H4 (cell line): ENCODE results near the gene C19orf38. TPM values are rescaled to one million over a fixed set of nuclear protein-coding genes. Genes with fewer than 3 reads are reported as not detected.
"Not testable (repeated sequence)": the region's sequence is repeated elsewhere in the genome, so short reads cannot be mapped to it uniquely, and the experiment has no call there.

ENCODE experiments used
- DNase-seq: peaks from one replicate; pipeline ENCODE4 v3.0.0-alpha.2; 2015; ENCODE audit warnings: low spot score
- total RNA-seq: library from RNA; depleted of rRNA; stranded (reverse); fragments of >200 nt; shearing (Covaris generic); gene quantifications from 2 replicates; pipeline ENCODE4 v1.2.3, GENCODE V29; 2014

C19orf38 gene
- total RNA-seq, 1 experiment from 2014 or later, result not detected

DNA sequence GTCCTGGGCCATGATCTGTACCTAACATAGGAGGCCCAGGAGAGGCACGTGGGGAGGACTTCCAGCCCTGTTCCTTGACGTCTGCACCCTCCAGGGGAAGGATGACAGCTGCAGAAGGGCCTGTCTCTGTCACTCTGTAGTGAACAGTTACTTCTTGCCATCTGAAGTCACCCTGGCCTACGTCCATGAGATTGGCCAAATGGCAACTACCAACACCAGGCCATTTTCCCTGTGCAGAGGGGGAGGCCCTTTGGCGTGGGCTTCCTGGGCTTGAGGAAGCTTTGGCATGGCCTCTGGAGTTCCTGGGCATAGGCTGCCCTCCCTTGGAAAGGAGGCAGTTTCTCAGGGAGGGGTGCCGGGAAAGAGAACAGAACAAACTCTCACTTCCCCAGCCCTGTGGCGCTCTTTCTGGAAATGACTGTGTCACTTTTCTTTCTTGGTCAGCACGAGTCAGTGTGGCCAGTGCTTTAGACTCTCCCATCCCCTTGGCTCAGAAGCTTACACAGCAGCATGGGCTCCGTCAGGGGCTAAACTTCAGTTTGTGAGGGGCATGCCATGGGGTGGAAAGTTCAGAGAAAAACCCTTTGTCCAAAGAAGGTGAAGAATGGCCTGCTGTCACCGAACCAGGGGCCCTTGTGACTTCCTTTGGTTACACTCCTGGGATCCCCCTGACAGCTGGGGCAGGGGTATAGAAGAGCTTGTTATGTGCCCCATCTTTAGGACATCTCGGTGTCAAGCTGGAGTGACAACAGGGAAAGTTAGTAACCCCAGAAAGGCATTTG, 28.4 kb downstream of the C19orf38 start:
- DNase-seq, result no peak

DNA sequence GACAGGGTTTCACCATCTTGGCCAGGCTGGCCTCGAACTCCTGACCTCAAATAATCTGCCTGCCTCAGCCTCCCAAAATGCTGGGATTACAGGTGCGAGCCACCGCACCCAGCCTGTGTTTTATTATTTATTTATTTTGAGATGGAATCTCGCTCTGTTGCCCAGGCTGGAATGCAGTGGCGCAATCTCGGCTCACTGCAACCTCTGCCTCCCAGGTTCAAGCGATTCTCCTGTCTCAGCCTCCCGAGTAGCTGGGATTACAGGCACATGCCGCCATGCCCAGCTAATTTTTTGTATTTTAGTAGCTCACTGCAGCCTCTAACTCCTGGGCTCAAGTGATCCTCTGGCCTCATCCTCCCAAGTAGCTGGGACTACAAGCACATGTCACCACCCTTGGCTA, 29.4 kb downstream of the C19orf38 start:
- not testable (repeated sequence) for DNase-seq

GRCh38 chr19:10878253-10878652, 30.0 kb downstream of the C19orf38 start:
- no peak for DNase-seq

DNA sequence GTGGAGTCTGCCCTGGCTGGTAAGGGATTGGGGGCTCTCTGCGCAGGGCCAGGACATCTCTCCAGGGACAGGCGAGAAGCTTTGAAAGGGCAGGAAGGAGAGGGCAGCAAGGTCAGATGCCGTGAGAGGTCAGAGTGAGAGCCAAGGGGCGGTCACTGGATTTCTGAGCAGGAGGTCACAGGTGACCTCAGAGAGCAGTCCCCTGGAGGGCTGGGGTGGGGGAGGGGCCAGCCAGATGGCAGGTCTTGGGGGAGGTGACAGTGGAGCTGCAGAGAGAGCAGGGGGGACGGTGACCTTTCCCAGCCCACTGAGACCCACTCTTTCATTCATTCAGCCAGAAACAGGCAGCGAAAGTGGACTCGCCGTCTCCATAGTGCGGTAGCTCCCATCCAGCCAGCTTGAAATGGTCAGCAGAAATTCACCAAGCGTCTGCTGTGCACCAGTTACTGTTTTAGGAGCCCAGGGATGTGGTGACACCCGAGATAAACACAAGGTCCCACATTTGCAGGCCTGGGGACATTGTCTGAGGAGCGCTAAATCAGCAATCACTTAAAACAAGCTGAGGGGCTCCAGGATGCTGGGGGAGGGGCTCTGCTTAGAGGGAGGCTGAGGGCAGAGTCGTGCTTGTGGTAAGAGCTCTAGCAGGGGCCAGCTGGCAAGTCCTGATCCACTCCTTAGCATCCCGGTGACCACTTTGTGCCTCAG, 33.3 kb downstream of the C19orf38 start:
- DNase-seq, result no peak

DNA sequence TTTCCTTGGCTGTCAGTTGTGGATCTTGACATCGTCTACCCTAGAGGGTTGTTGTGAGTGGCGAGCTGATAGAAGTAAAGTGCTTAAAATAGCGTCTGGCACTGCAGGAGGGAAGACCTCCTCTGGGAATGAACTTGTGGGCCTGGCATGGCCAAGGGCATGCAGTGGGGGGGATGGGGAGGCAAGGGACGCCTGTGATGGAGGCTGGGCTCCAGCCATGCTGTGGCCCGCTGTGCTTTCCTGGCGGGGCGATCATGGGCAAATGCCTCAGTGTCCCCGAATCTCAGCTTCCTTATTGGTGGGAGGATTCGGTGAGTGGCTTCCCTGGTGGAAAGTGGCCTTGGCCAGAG, 33.9 kb downstream of the C19orf38 start:
- no peak for DNase-seq

GRCh38 chr19:10884274-10884673, 36.1 kb downstream of the C19orf38 start:
- DNase-seq, result no peak

DNA sequence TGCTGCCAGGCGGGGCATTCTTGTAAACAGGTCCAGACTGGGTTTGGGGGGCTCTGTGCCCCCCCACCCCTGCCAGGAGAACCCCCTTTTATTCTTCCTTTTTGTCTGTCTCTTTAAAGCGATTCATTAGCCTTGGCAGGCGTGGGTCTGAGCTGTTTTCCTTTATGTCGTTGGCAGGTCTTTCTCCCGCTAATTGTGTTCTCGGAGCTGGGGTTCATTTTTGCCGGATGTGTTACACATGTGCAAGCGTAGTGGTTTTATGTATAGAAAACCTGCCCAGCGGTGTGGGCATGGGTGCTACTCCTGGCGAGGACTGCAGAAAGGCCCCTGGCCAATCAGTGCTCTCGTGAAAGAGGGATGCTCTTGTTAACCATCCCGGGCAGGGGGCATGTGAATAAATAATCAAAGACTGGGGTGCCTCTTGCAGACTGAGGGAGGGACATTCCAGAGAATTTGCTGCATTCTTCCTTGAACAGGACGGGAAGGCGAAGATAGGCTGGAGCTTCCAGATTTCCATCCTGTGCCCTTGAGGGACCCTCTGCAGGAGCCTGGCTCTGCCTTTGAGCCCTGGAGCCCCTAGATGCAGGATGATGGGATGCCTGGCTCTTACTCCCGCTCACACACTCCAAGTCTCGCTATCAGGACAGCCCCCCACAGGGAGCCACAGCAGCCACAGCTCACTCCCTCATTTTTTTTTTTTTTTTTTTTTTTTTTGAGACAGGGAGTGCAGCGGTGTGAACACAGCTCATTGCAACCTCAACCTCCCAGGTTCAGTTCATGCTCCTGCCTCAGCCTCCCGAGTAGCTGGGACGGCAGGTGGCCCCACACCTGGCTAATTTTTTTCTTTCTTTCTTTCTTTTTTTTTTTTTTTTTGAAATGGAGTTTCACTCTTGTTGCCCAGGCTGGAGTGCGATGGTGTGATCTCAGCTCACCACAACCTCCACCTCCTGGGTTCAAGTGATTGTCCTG, 37.3 kb downstream of the C19orf38 start:
- DNase-seq, result no peak

- DNase-seq, result no peak
These were observed 39.6 kb downstream of the C19orf38 start for GRCh38 chr19:10887616-10888367.

DNA sequence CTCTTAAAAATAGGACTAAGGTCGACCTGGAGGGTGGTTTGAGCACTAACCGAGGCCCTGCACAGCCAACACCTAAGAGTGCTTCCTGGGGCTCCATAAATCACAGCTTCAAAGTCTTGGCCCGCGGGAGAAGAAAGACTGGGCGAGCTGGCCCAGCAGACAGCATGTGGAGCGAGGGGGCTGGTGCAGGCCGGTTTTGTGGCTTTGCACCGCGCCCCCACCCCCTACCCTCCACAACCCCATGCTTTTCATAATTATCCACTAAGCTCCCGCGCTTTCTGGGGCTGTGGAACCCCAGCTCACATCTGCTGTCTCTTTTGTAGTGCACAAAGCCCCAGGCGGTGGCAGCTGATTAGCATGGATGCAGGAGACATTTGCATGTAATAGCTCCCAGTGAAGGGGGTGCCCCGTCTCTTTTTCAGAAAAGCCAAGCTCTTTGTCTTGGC, 40.2 kb downstream of the C19orf38 start:
- DNase-seq, result no peak

- DNase-seq, result no peak
These were observed 41.7 kb downstream of the C19orf38 start for GRCh38 chr19:10889880-10890279.

GRCh38 chr19:10891405-10892086, 43.3 kb downstream of the C19orf38 start:
- DNase-seq, result no peak

DNA sequence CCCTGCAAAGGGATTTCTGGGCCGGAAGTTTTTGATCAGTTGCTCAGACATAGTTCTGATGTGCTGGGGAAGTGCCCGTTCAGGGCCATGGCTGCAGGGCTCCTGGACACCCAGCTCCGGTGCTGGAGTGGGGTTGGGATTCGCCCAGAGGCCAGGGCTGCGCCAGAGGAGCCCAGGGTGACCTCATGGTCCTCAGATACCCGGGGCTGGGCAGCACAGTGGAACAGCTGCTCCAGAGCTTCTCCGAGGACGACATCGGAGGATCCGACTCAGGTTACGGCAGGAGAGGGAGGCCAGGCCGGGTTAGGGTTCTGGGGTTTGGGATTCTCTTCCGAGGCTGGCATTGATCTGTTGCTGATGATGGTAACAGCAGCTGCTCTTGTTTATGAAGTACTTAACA, 44.0 kb downstream of the C19orf38 start:
- DNase-seq, result no peak

DNA sequence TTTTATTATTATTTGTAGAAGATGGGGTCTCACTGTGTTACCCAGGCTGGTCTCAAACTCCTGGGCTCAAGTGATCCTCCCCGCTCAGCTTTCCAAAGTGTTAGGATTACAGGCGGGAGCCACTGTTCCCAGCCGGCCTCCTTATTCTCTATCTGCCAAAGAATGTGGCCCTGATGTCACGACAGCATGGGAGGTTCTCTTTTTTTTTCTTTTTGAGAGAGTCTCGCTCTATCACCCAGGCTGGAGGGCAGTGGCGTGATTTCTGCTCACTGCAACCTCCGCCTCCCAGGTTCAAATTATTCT, 46.6 kb downstream of the C19orf38 start:
- no peak for DNase-seq

DNA sequence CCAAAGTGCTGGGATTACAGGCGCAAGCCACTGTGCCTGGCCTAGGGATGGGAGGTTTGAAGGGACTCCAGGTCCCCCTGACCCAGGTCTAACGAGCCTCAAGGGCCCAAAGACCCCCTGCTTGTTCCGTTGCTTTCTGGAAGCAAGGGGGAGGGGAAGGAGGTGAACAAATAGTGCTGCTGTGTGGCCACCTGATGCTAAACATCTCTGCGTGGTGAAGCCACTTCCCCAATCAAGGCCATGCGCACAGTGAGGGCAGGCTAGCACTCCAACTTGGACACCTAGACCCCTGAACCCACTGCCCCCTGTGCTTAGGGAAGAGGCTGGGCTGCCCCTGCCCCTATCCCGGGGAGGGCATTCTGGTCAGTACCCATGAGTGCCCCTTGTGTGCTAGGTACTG, 47.1 kb downstream of the C19orf38 start:
- DNase-seq, result no peak

DNA sequence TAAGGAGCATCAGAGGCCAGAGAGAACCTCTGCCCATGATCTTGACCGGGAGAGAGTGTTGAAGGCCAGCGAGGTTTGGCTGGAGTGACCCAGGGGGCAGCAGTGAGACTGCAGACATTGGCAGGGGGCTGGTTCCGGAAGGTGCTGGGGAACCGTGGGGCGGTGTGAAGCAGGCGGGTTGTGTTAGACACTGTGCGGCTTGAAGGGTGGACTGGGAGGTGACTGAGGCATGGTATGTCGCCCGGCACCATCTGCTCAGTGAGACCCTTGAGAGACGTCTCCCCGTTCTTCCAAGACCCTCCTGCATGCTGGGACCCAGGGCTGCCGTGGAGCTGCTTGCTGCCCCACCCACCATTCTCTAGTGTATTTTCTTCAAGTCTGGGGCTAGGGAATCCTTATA, 47.7 kb downstream of the C19orf38 start:
- no peak for DNase-seq

GRCh38 chr19:10896851-10897526, 48.8 kb downstream of the C19orf38 start:
- no peak for DNase-seq

DNA sequence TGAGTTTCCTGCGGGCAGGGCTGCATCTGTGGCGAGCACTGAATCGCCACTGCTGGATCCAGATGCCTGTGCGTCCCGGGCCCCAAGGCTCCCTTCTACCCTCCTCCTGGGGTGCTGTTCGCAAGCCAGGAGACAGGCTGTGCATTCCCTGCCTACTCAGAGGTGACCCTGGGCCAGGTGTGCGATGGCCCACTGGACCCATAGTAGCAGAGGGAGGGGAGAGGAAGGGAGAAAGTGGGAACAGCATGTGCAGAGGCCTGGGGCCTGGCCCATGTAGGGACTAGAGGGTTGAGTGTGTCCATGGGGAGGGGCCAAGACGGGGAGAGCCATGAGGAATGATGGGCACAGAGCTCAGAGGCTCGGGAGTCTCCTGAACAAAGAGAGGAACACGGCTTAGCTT, 50.4 kb downstream of the C19orf38 start:
- DNase-seq, result no peak

- DNase-seq, result no peak
These were observed 51.0 kb downstream of the C19orf38 start for GRCh38 chr19:10899151-10899653.

- DNase-seq, result no peak
These were observed 59.7 kb downstream of the C19orf38 start for GRCh38 chr19:10907925-10908324.

- no peak for DNase-seq
These were observed 60.3 kb downstream of the C19orf38 start for GRCh38 chr19:10908380-10908960.
